ENCODE results near the gene TSPAN4. TPM values are rescaled to one million over a fixed set of nuclear protein-coding genes. Genes with fewer than 3 reads are reported as not detected.

Gene TSPAN4
- total and polyA plus RNA-seq, 11 donors: 22.7 to 93.0 (median 31.3) TPM

DNA sequence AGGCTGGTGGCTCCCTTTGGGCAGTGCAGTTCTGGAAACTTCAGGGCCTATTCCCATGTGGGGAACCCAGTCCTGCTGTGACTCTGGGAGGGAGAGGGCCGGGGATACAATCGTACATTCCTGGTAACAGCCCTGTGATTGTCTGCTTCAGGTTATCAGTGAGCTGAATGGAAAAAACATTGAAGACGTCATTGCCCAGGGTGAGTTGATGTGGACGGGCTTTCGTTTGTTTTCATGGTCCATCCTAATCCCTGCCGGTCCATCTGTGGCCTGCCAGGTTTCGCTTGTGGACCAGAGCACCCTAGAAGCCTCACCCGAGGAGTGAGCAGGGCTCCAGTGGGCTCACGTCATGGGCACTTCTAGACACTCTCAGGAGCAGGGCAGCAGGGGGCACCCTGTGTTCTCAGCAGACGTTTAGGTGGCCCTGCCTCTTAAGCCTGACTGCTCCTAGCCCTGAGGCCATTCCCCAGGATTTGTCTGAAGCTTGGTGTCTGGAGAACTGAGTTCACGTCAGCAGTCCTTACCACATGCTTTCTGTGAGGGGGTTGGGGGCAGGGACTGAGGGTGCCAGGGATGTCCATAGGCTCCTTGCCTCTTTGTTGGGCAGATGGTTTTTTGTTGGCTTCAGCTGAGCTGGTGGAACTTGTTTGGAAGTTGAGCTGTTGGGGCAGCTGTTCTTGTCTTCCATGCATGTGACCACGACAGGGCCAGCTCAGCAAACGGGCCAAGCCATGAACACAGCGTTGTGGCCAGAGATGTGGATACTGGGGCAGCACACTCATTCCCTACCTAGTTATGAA is 31.0 kb upstream of the TSPAN4 start:
- no peak for DNase-seq
- H3K36me3 ChIP-seq: peaks cover 3 to 42% (median 32%) of the 10 kb centered on the region in 9 donors
- H3K4me3 ChIP-seq: peak overlapping the region in 7 of 12 donors; percentile 79 to 100 (median 97)
- no peaks in the 10 kb centered on the region for H3K9me3 ChIP-seq
- no peak for TF ChIP-seq POLR2A (IDR thresholded peaks at IDR 0.05)
- TF ChIP-seq, protein P1, sequence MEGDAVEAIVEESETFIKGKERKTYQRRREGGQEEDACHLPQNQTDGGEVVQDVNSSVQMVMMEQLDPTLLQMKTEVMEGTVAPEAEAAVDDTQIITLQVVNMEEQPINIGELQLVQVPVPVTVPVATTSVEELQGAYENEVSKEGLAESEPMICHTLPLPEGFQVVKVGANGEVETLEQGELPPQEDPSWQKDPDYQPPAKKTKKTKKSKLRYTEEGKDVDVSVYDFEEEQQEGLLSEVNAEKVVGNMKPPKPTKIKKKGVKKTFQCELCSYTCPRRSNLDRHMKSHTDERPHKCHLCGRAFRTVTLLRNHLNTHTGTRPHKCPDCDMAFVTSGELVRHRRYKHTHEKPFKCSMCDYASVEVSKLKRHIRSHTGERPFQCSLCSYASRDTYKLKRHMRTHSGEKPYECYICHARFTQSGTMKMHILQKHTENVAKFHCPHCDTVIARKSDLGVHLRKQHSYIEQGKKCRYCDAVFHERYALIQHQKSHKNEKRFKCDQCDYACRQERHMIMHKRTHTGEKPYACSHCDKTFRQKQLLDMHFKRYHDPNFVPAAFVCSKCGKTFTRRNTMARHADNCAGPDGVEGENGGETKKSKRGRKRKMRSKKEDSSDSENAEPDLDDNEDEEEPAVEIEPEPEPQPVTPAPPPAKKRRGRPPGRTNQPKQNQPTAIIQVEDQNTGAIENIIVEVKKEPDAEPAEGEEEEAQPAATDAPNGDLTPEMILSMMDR (IDR thresholded peaks at IDR 0.05): peak in 1 of 12 donors; percentile 15
- no peak for ATAC-seq
- no peaks in the 10 kb centered on the region for H3K27me3 ChIP-seq
- 54 to 66% (median 62%) methylated on average over 7 to 14 of the region's 14 CpGs for WGBS, 4 donors
- H3K4me1 ChIP-seq: peaks cover 2 to 34% (median 25%) of the 10 kb centered on the region in 12 donors
- peak overlapping the region in 3 of 12 donors; percentile 14 to 98 (median 97) for H3K27ac ChIP-seq
- intact Hi-C loops (cut with DNase I): no loop called here

DNA sequence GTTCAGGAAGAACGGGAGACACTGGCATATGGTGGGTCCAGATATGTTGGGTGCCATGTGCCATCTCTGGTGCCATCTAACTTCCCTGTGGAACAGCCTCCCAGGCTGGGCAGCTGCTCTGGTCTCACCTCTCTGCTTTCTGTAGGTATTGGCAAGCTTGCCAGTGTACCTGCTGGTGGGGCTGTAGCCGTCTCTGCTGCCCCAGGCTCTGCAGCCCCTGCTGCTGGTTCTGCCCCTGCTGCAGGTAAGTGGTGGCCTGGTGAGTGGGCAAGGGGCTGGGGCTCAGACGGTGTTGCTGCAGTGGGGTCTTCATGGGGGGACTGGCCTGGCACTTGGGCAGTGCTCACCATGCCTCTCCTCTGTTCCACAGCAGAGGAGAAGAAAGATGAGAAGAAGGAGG is 30.3 kb upstream of the TSPAN4 start:
- TF ChIP-seq, protein P1 (IDR thresholded peaks at IDR 0.05): no peak
- no peak for TF ChIP-seq POLR2A (IDR thresholded peaks at IDR 0.05)
- no peaks in the 10 kb centered on the region for H3K27me3 ChIP-seq
- ATAC-seq: no peak

DNA sequence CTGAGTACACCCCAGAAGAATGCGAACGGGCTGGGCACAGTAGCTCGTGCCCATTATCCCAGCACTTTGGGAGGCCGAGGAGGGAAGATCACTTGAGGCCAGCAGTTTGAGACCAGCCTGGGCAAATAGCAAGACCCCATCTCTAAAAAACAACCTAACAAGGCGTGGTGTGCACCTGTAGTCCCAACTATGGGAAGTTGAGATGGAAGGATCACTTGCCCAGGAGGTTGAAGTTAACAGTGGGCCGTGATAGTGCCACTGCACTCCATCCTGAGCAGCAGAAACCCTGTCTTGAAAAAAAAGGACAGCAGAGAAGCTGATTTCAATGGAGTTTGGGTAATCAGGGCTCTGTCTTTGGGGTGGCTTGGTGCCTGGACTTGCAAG is 29.6 kb upstream of the TSPAN4 start:
- Histone ChIP-seq H3K9me3 (no peaks in the 10 kb centered on the region), H3K4me1 (peaks cover 2 to 28% (median 24%) of the 10 kb centered on the region in 12 donors), H3K27ac (no peak overlapping the region), H3K27me3 (no peaks in the 10 kb centered on the region), H3K4me3 (no peak overlapping the region), H3K36me3 (peaks cover 3 to 42% (median 32%) of the 10 kb centered on the region in 9 donors)
- no peak for DNase-seq
- 91 to 93% (median 92%) methylated on average over 6 of the region's 6 CpGs for WGBS, 4 donors
- no peak for ATAC-seq
- intact Hi-C loops (cut with DNase I): no loop called here
- no peak for TF ChIP-seq POLR2A (IDR thresholded peaks at IDR 0.05)
- TF ChIP-seq, protein P1 (IDR thresholded peaks at IDR 0.05): no peak

More for the DNA sequence above, 30.3 kb upstream of the TSPAN4 start:
- intact Hi-C loops (cut with DNase I): no loop called here
- no peak overlapping the region for H3K27ac ChIP-seq
- no peak for DNase-seq
- no peak overlapping the region for H3K4me3 ChIP-seq
- no peaks in the 10 kb centered on the region for H3K9me3 ChIP-seq
- H3K4me1 ChIP-seq: peaks cover 2 to 34% (median 25%) of the 10 kb centered on the region in 12 donors
- WGBS, 4 donors: 83 to 88% (median 86%) methylated on average over 3 of the region's 3 CpGs
- H3K36me3 ChIP-seq: peaks cover 3 to 42% (median 32%) of the 10 kb centered on the region in 9 donors

DNA sequence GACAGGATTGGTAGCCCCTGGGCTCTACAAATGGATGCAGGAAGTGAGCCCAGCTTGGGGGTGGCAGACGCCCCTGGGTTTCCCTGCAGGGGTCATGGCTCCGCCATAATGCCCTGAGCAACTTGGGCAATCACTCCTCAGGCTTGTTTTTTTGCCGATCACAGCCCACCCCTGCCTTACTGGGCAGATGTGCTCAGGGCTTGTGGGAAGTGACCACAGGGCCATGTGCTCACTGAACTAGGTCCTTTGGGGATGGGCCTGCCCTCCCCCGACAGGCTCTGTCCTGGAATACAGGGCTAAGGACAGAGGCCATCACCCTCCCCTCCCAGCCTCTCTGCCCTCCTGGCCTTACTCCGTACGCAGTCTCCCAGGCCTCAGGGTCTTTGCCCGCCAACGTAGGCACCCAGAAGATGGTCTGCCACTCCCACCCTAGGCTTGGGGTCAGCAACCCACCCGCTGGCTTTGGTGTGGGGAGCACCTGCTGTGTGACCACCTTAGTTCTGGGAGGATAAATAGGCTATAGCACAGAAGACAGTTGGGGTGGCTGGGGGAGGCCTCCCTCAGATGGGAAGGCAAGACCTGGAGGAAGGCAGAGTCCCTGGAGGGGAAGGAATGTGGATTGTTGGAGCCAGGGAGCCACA is 29.1 kb upstream of the TSPAN4 start:
- WGBS, 4 donors: 77 to 86% (median 82%) methylated on average over 9 of the region's 9 CpGs

More for the DNA sequence above, 29.1 kb upstream of the TSPAN4 start:
- Histone ChIP-seq H3K9me3 (no peaks in the 10 kb centered on the region), H3K36me3 (peaks cover 3 to 42% (median 32%) of the 10 kb centered on the region in 9 donors), H3K4me1 (peaks cover 2 to 26% (median 20%) of the 10 kb centered on the region in 12 donors), H3K4me3 (no peak overlapping the region), H3K27ac (no peak overlapping the region), H3K27me3 (no peaks in the 10 kb centered on the region)
- DNase-seq (no peak), ATAC-seq (no peak)
- TF ChIP-seq, protein P1 (IDR thresholded peaks at IDR 0.05): no peak
- TF ChIP-seq POLR2A (IDR thresholded peaks at IDR 0.05): no peak
- intact Hi-C loops (cut with DNase I): no loop called here

All from heart left ventricle (tissue), 16 donors.